Measurements from ENCODE around the gene PAX6.

PAX6 gene

GRCh38 chr11:31827455-31828206 lies 16.5 kb upstream of the PAX6 start:
- in situ Hi-C loops (cut with MboI; ENCODE audit: low pct_unique_long_range_greater_than_20kb, low sequenced_read_pairs, unreplicated experiment) = no loop called here
- TF ChIP-seq CTCF (IDR thresholded peaks at IDR 0.05; ENCODE audit: extremely low read depth, insufficient read depth, missing control alignments) = no peak
- DNase-seq (ENCODE audit: low spot score) = peak; percentile 25

DNA sequence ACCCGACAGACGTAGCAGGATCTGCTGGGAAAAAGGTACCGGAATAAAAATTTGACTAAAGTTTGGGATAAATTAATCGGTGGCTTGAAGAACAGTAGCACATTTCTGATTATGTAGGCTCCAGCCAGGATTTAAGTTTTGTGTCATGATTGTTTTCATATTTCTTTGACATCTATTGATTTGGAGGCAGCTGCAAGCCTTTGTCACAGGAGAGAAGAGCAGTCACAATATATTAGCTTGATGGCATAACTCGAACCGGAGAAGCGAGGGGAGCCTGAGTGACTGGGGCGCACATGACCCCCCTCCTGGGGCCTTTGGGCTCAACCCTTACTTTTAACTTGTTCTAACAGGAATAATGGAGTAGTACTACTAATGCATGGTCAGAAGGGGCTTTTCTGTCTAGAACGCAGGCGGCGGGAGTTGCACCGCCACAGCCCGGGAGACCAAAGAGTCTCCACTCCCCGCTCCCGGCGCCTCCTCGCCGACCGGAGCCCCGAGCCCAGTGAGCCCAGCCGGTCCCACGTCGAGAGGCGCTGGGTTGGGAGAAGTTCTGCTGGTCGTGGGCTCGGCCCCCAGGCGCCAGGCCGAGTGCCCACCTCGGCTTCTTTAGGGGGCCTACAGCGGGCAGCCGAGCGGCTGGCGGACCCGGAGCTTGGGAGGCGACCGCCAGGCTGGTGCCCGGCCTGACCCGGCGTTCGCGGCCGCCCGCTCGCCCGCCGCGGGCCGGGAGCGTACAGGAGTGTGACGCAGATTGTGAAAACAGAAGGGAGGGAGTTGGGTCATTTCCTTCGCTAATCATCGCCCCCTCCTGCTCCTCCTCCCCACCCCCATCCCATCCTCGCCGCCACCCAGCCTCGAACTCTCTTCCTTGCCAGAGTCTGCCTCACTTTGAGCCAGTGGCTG lies 15.7 kb upstream of the PAX6 start:
- DNase-seq (ENCODE audit: low spot score) = peak; percentile 37
- no peak for TF ChIP-seq CTCF (IDR thresholded peaks at IDR 0.05; ENCODE audit: extremely low read depth, insufficient read depth, missing control alignments)
- in situ Hi-C loops (cut with MboI; ENCODE audit: low pct_unique_long_range_greater_than_20kb, low sequenced_read_pairs, unreplicated experiment) = no loop called here

GRCh38 chr11:31825838-31826484 lies 14.8 kb upstream of the PAX6 start:
- in situ Hi-C loops (cut with MboI; ENCODE audit: low pct_unique_long_range_greater_than_20kb, low sequenced_read_pairs, unreplicated experiment) = no loop called here
- TF ChIP-seq CTCF (IDR thresholded peaks at IDR 0.05; ENCODE audit: extremely low read depth, insufficient read depth, missing control alignments) = no peak
- peak; percentile 31 for DNase-seq (ENCODE audit: low spot score)

DNA sequence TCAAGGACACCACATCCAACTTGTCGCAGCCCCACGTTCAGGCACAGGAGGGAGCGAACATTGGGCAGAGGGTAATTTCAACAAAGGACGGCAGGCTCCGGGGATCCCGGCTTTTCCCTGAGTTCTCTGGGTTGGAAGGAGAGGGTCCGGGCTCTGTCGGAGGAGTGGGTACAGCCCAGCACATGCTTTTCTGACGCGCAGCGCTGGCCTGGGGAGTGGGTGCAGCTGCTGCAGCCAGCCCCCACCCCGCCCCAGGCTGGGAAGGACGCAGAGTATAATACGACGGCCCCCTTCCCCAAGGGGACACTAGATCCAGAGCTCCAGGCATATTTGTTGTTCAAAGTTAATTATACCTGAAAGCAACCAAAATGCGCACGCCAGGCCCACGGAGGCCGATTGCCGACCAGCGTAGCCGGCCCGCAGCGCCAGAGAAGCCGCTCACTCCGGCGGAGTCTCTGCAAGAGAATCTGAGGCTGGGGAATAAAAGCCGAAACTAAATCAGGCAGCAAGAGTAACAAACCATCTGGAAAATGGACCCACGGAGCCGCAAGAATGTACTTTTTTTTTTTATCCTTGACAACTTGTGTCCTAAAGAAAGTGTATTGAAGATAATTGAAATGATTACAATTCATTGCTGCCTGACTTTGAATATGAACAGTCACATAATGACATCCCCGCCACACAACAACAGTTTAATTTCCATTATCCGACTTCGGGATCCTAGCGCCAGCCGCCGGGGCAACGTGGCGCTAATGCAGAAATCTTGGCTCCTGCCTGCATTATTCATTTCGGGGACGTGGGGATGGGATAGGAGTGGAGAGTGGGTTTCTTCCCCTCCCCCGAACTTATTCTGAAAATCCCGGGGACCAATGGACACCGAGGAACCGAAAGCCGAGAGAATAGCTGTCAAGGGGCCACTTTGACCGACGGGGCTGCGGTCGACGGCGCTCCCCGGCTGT lies 14.0 kb upstream of the PAX6 start:
- TF ChIP-seq CTCF (IDR thresholded peaks at IDR 0.05; ENCODE audit: extremely low read depth, insufficient read depth, missing control alignments) = no peak
- peak; percentile 24 for DNase-seq (ENCODE audit: low spot score)
- in situ Hi-C loops (cut with MboI; ENCODE audit: low pct_unique_long_range_greater_than_20kb, low sequenced_read_pairs, unreplicated experiment) = loop anchor here (25.0 kb wide), 1 partner anchor 612 kb away; the partner anchor contains the start of gene WT1

DNA sequence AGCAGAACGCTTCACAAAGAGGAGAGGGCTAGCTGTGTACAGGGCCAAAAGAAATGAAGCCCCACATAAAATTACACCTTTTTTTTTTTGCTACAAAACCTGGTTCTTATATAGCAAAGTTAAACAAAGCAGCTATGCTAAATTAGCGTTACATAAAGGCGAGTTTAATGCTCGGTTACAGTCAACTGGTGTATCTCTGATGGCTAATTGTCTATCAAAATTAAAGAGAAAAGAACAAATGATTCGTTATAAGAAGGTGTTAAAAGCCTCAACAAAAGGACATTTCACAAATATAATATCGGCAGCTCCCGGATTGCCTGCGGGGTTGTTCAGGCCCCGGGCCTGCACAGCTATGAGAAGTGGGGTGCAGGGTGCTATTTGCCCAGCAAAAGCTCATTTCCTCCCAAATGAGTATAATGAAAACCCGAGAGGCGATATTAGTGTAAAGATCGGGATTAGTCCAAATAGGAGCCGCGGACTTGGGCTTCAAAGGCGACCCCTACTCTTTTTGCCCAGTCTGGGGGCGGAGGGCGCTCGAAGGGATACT lies 13.3 kb upstream of the PAX6 start:
- DNase-seq (ENCODE audit: low spot score) = peak; percentile 38
- no peak for TF ChIP-seq CTCF (IDR thresholded peaks at IDR 0.05; ENCODE audit: extremely low read depth, insufficient read depth, missing control alignments)
- in situ Hi-C loops (cut with MboI; ENCODE audit: low pct_unique_long_range_greater_than_20kb, low sequenced_read_pairs, unreplicated experiment) = loop anchor here (25.0 kb wide), 1 partner anchor 613 kb away; the partner anchor contains the start of gene WT1

All from GM13977 (cell line).